MM.1S (cell line): ENCODE results near the gene SLC19A2.

Experiments
- DNase-seq: peaks from one replicate; pipeline ENCODE4 v3.0.0-alpha.2; 2015
- H2AFZ ChIP-seq: fragments of 300-600 bp; sonication (generic); 2 replicates; pipeline ENCODE4 v1.6.0; 2016; ENCODE audit warnings: antibody characterized with exemption, low read length
- H3F3A ChIP-seq: fragments of 300-600 bp; sonication (generic); 2 replicates; pipeline ENCODE4 v1.6.1; 2016; ENCODE audit warnings: mild to moderate bottlenecking, antibody characterized with exemption, low read length, moderate library complexity, mixed read lengths; ENCODE audit not compliant: insufficient read depth
- H3K27ac ChIP-seq: fragments of 300-600 bp; sonication (generic); 2 replicates; pipeline ENCODE4 v1.5.1; 2016; ENCODE audit warnings: mild to moderate bottlenecking, low read length
- H3K27me3 ChIP-seq: fragments of 300-600 bp; sonication (generic); replicated peaks from 2 replicates; pipeline ENCODE4 v1.6.0; 2016; ENCODE audit warnings: low read length; ENCODE audit not compliant: insufficient read depth
- H3K36me3 ChIP-seq: fragments of 300-600 bp; sonication (generic); replicated peaks from 2 replicates; pipeline ENCODE4 v1.6.1; 2016; ENCODE audit warnings: mild to moderate bottlenecking, low read length, mixed read lengths; ENCODE audit not compliant: insufficient read depth
- H3K4me1 ChIP-seq: fragments of 300-600 bp; sonication (generic); 2 replicates; pipeline ENCODE4 v1.6.1; 2016; ENCODE audit warnings: low read length, mixed read lengths
- H3K4me2 ChIP-seq: fragments of 300-600 bp; sonication (generic); 2 replicates; pipeline ENCODE4 v1.6.0; 2016; ENCODE audit warnings: low read depth, low read length
- H3K4me3 ChIP-seq: fragments of 300-600 bp; sonication (generic); 2 replicates; pipeline ENCODE4 v1.5.1; 2016; ENCODE audit warnings: low read length, mixed read lengths
- H3K79me2 ChIP-seq: fragments of 300-600 bp; sonication (generic); 2 replicates; pipeline ENCODE4 v1.6.1; 2016; ENCODE audit warnings: mixed run types, low read length, mixed read lengths
- H3K9ac ChIP-seq: fragments of 300-600 bp; sonication (generic); 2 replicates; pipeline ENCODE4 v1.6.1; 2016; ENCODE audit warnings: low read length, mixed read lengths
- H3K9me2 ChIP-seq: fragments of 300-600 bp; sonication (generic); replicated peaks from 2 replicates; pipeline ENCODE4 v1.6.1; 2016; ENCODE audit warnings: mild to moderate bottlenecking, low read length, mixed read lengths; ENCODE audit not compliant: insufficient read depth
- H3K9me3 ChIP-seq: fragments of 300-600 bp; sonication (generic); replicated peaks from 2 replicates; pipeline ENCODE4 v1.6.1; 2016; ENCODE audit warnings: mild to moderate bottlenecking, low read length, mixed read lengths; ENCODE audit not compliant: insufficient read depth
- H4K20me1 ChIP-seq: fragments of 300-600 bp; sonication (generic); 2 replicates; pipeline ENCODE4 v1.6.1; 2016; ENCODE audit warnings: mild to moderate bottlenecking, low read length, moderate library complexity, mixed read lengths; ENCODE audit not compliant: insufficient read depth
- EZH2 ChIP-seq: fragments of 300-600 bp; sonication (generic); optimal IDR thresholded peaks from 2 replicates; pipeline ENCODE3; 2017; ENCODE audit warnings: low read depth, mild to moderate bottlenecking, antibody characterized with exemption, low read length, mixed read lengths
- EZH2phosphoT487 ChIP-seq: fragments of 300-600 bp; sonication (generic); IDR thresholded peaks from 2 replicates; pipeline ENCODE4 v1.6.1; 2018; ENCODE audit warnings: antibody characterized with exemption, low read length
- TF ChIP-seq, protein P1 (sequence below): fragments of 300-600 bp; sonication (generic); IDR thresholded peaks from 2 replicates; pipeline ENCODE4 v1.5.1; 2016; ENCODE audit warnings: antibody characterized with exemption, low read length, mixed read lengths

SLC19A2 gene

DNA sequence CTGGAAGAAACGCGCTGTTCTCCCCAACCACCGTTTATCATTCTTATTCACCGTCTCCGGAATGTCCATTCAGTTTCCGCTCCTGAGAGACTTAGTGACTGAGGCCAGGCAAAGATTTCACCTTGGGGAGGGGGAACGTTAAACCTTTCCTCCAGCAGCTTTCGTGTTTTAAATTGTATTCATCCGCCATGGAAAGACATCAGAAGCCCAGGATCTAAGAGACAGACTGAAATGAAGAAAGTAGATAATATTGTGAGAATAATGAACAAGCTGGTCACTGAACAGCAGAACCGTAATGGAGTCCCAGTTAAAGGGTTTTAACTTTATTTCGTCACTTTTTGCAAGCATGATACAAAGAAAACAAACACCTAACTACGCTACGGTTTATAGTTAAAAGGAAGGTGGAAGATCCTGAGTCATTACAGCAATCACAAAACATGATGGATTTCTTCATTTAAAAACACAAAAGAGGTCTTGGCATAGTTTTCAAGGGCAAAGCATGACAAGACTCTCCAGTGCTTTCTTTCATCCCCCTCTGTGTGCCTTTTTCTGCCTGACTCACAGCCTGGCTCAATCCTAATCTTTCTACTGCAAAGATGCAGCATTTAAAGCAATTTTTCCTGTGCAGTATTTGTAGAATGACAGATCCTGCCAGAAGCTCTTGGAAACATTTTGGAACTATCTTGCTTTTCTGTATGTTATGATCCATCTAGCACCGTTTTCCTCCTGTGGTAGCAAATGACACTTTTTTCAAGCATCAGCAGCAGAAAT lies 722 bp upstream of the SLC19A2 start:
- Histone ChIP-seq H3K36me3 (no peaks in the 10 kb centered on the region), H3K9me3 (no peaks in the 10 kb centered on the region), H3K27ac (peak overlapping the region; percentile 63; the same call in 1 of the 2 replicates), H3K9ac (peak overlapping the region; percentile 55), H3F3A (no peaks in the 10 kb centered on the region), H4K20me1 (no peaks in the 10 kb centered on the region), H2AFZ (peak overlapping the region; percentile 88), H3K4me2 (peak overlapping the region; percentile 91), H3K4me1 (peaks cover 8% of the 10 kb centered on the region), H3K9me2 (no peaks in the 10 kb centered on the region), H3K4me3 (peak overlapping the region; percentile 79), H3K79me2 (peaks cover 30% of the 10 kb centered on the region), H3K27me3 (no peaks in the 10 kb centered on the region)
- TF ChIP-seq EZH2phosphoT487 (no peak), EZH2 (no peak)
- TF ChIP-seq, protein P1, sequence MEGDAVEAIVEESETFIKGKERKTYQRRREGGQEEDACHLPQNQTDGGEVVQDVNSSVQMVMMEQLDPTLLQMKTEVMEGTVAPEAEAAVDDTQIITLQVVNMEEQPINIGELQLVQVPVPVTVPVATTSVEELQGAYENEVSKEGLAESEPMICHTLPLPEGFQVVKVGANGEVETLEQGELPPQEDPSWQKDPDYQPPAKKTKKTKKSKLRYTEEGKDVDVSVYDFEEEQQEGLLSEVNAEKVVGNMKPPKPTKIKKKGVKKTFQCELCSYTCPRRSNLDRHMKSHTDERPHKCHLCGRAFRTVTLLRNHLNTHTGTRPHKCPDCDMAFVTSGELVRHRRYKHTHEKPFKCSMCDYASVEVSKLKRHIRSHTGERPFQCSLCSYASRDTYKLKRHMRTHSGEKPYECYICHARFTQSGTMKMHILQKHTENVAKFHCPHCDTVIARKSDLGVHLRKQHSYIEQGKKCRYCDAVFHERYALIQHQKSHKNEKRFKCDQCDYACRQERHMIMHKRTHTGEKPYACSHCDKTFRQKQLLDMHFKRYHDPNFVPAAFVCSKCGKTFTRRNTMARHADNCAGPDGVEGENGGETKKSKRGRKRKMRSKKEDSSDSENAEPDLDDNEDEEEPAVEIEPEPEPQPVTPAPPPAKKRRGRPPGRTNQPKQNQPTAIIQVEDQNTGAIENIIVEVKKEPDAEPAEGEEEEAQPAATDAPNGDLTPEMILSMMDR: no peak
- DNase-seq: no peak

DNA sequence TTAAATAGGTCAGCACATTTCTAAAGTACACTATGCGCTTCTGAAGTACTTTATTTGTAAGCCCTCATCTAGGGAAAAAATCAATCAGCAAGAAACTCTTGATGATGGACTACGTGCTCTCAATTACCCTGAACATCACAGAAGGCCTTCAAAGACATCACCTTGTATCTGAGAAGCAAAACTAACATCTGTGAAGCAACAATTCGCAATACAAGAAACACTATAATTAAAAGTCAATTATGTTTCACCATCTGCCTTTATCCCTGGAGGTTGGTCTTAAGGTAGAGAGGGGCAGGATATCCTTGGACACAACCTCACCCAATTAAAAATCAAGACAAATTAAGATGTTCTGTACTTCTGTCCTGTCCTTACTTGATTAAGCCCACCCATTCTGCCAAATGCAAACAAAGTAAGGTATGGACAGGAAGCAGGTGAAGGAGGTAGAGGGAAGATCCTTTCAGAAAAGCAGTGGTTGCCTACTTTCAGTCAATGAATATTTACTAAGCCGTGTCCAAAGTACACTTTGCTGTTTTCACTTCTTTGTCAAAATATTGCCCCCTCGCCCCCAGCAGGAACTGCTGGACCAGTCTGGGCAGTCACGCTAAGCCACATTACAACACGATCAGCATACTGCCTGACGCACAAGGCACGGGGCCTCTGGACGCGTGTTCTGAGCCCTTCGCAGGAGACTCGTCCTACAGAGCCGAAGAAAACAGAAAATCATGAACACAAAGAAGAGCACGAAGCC lies 887 bp downstream of the SLC19A2 start:
- no peaks in the 10 kb centered on the region for H4K20me1 ChIP-seq
- H3K27me3 ChIP-seq: no peaks in the 10 kb centered on the region
- peak overlapping the region; percentile 75 for H3K4me2 ChIP-seq
- H3K27ac ChIP-seq: peak overlapping the region; percentile 63; the same call in 1 of the 2 replicates
- peak; percentile 60 for DNase-seq
- no peaks in the 10 kb centered on the region for H3K9me3 ChIP-seq
- H3K36me3 ChIP-seq: no peaks in the 10 kb centered on the region
- peak overlapping the region; percentile 79 for H3K4me3 ChIP-seq
- peak overlapping the region; percentile 77 for H2AFZ ChIP-seq
- H3K79me2 ChIP-seq: peaks cover 30% of the 10 kb centered on the region
- no peak for TF ChIP-seq EZH2phosphoT487
- TF ChIP-seq, protein P1: no peak
- no peak for TF ChIP-seq EZH2
- peak overlapping the region; percentile 73 for H3K9ac ChIP-seq
- H3F3A ChIP-seq: no peaks in the 10 kb centered on the region
- peaks cover 8% of the 10 kb centered on the region for H3K4me1 ChIP-seq
- no peaks in the 10 kb centered on the region for H3K9me2 ChIP-seq

DNA sequence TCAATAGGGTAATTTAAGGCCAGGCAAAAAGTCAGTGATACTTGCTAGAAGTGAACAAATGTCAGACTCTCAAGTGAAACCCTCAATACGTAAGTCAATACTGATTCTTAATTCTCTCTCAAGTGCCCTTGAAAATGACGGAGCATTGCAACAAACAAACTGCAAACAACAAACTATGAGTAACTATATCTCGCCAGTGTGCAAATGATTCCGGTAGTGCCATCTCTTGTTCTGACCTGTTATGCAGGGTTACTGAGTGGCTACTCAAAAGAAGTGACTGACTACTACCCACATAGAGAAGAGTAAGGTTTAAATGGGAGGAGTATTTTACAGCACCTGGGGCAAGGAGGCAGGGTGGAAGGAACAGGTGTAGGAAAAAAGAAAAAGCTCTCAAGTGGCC lies 1.6 kb downstream of the SLC19A2 start:
- Histone ChIP-seq H3K79me2 (peaks cover 37% of the 10 kb centered on the region), H3K27ac (no peak overlapping the region), H3K9ac (no peak overlapping the region)

More for the DNA sequence above, 1.6 kb downstream of the SLC19A2 start:
- H3K9me2 ChIP-seq: no peaks in the 10 kb centered on the region
- no peak overlapping the region for H3K4me3 ChIP-seq
- no peaks in the 10 kb centered on the region for H3F3A ChIP-seq
- H3K4me1 ChIP-seq: peaks cover 8% of the 10 kb centered on the region
- DNase-seq: no peak
- no peaks in the 10 kb centered on the region for H3K9me3 ChIP-seq
- peak overlapping the region; percentile 75; the same call in 1 of the 2 replicates for H3K4me2 ChIP-seq
- no peak for TF ChIP-seq EZH2
- no peak for TF ChIP-seq EZH2phosphoT487
- TF ChIP-seq, protein P1: no peak
- H3K27me3 ChIP-seq: no peaks in the 10 kb centered on the region
- H2AFZ ChIP-seq: no peak overlapping the region
- no peaks in the 10 kb centered on the region for H4K20me1 ChIP-seq
- H3K36me3 ChIP-seq: no peaks in the 10 kb centered on the region
